K562 (cell line): Measurements from ENCODE around the gene DELE1. TPM values are rescaled to one million over a fixed set of nuclear protein-coding genes. Genes with fewer than 3 reads are reported as not detected.
A peak's percentile ranks its signal among the peaks of the same experiment; 100 is the strongest.

Source experiments
- ATAC-seq: fragments of 200-7000 bp; cut with Tn5 transposase; 3 replicates; pipeline ENCODE4 v1.9.1; 2020; ENCODE audit warnings: moderate library complexity
- BruUV-seq: library from RNA; stranded (reverse); fragments of 400-500 nt; replicated peaks from 2 replicates; lab custom pipeline; 2021; lab: Mats Ljungman, UMichigan
- CTCF ChIA-PET: fragments of 300-600 bp; formaldehyde crosslinking; extraction: SDS; loops from one replicate; lab custom pipeline; 2021; ENCODE audit warnings: low intra/inter-chr PET ratio; lab: Yijun Ruan, JAX
- POLR2A ChIA-PET: fragments of 300-600, 350-650 bp; sonication (Branson Sonifier 250); formaldehyde crosslinking; extraction: SDS; loops from one replicate; lab custom pipeline; 2021; ENCODE audit warnings: antibody characterized with exemption, inconsistent platforms; lab: Yijun Ruan, JAX
- DNase-seq, 4 experiments: peaks; one replicate each; pipeline versions ENCODE4 v3.0.0 to v3.0.0-alpha.2; 2011 to 2018; ENCODE audit warnings: low spot score in 3 of 4, mixed read lengths in 3 of 4; ENCODE audit errors: extremely low read depth in 1 of 4
- FAIRE-seq: peaks from 2 replicates; lab custom pipeline; 2011; peaks lifted over from hg19 to GRCh38; lab: Jason Lieb, UNC
- H2AFZ ChIP-seq: 2 replicates; pipeline ENCODE4 v1.6.0; 2011; ENCODE audit warnings: low read depth, low read length, control low read depth, inconsistent platforms
- H3K27ac ChIP-seq: fragments of 200-600 bp; 3 replicates; pipeline ENCODE4 v1.8.0; 2011; ENCODE audit warnings: low read depth, mild to moderate bottlenecking, control low read depth, inconsistent platforms, low read length, moderate library complexity, mixed read lengths; ENCODE audit errors: extremely low read depth
- H3K27me3 ChIP-seq, 2 experiments: fragments of 300-600 bp in 1 of 2; 2 replicates in 1 of 2; 3 replicates in 1 of 2; pipeline versions ENCODE4 v1.6.0 to v1.8.0; 2011; ENCODE audit warnings: inconsistent platforms in 2 of 2, low read length in 2 of 2, mild to moderate bottlenecking in 1 of 2, mixed read lengths in 1 of 2, moderate library complexity in 1 of 2; ENCODE audit not compliant: control insufficient read depth in 2 of 2, insufficient read depth in 2 of 2
- H3K36me3 ChIP-seq: fragments of 300-600 bp; 3 replicates; pipeline ENCODE4 v1.8.0; 2011; ENCODE audit warnings: mild to moderate bottlenecking, low read length, inconsistent platforms; ENCODE audit not compliant: control insufficient read depth, insufficient read depth
- H3K4me1 ChIP-seq, 2 experiments: fragments of 200-600 bp in 1 of 2; replicated peaks in 1 of 2; 2 replicates in 1 of 2; 3 replicates in 1 of 2; pipeline versions ENCODE4 v1.5.1 to v1.8.0; 2011; ENCODE audit warnings: inconsistent platforms in 2 of 2, low read length in 2 of 2, mild to moderate bottlenecking in 1 of 2, mixed read lengths in 1 of 2, moderate library complexity in 1 of 2; ENCODE audit not compliant: control insufficient read depth in 2 of 2, insufficient read depth in 2 of 2
- H3K4me2 ChIP-seq: 2 replicates; pipeline ENCODE4 v1.6.1; 2011; ENCODE audit warnings: low read length, control low read depth, inconsistent platforms, mixed read lengths; ENCODE audit not compliant: insufficient read depth
- H3K4me3 ChIP-seq: fragments of 200-600 bp; sonication (generic), shearing (Covaris generic); 2 replicates; pipeline ENCODE4 v1.5.1; 2016; ENCODE audit warnings: control low read depth, inconsistent platforms
- H3K79me2 ChIP-seq: fragments of 200-600 bp; 3 replicates; pipeline ENCODE4 v1.8.0; 2011; ENCODE audit warnings: low read length, inconsistent platforms; ENCODE audit not compliant: control insufficient read depth, insufficient read depth
- H3K9ac ChIP-seq, 2 experiments: 2 replicates each; pipeline versions ENCODE4 v1.6.0 to v1.6.1; 2011; ENCODE audit warnings: low read depth in 2 of 2, low read length in 2 of 2, control low read depth in 1 of 2, inconsistent platforms in 1 of 2, mild to moderate bottlenecking in 1 of 2, mixed read lengths in 1 of 2; ENCODE audit not compliant: insufficient read depth in 1 of 2
- H3K9me1 ChIP-seq: one replicate; pipeline ENCODE4 v1.6.0; 2011; ENCODE audit warnings: inconsistent platforms, mild to moderate bottlenecking, low read length, moderate library complexity; ENCODE audit not compliant: control insufficient read depth, insufficient read depth
- H3K9me3 ChIP-seq: replicated peaks from 2 replicates; pipeline ENCODE4 v1.5.1; 2011; ENCODE audit warnings: low read depth, low read length, inconsistent platforms; ENCODE audit not compliant: control insufficient read depth, insufficient read depth
- H4K20me1 ChIP-seq: replicated peaks from 2 replicates; pipeline ENCODE4 v1.6.1; 2011; ENCODE audit warnings: low read length, inconsistent platforms, mixed read lengths; ENCODE audit not compliant: control insufficient read depth, insufficient read depth
- ARHGAP35 ChIP-seq: fragments of 450-650 bp; IDR thresholded peaks from 2 replicates; pipeline ENCODE4 v1.6.1; 2018; ENCODE audit not compliant: partially characterized antibody
- ESRRB ChIP-seq: fragments of 250-450 bp; sonication (Bioruptor Pico); IDR thresholded peaks from 2 replicates; pipeline ENCODE4 v1.5.0; 2020; ENCODE audit warnings: mild to moderate bottlenecking, moderate library complexity, borderline replicate concordance
- FOS ChIP-seq: IDR thresholded peaks from 3 replicates; pipeline ENCODE4 v1.6.1; 2011; ENCODE audit not compliant: insufficient read length; ENCODE audit errors: extremely low read depth
- HDAC3 ChIP-seq: fragments of 450-650 bp; IDR thresholded peaks from 2 replicates; pipeline ENCODE4 v1.6.1; 2018; ENCODE audit warnings: borderline replicate concordance, mild to moderate bottlenecking, moderate library complexity; ENCODE audit not compliant: partially characterized antibody
- NFIX ChIP-seq: fragments of 250-450 bp; sonication (Bioruptor Pico); IDR thresholded peaks from 2 replicates; pipeline ENCODE4 v1.4.0; 2020; ENCODE audit warnings: low read depth, mild to moderate bottlenecking, moderate library complexity
- RCOR1 ChIP-seq, 2 experiments: IDR thresholded peaks; 2 replicates each; pipeline ENCODE4 v1.6.1; 2012; ENCODE audit warnings: low read depth in 2 of 2, low read length in 2 of 2, borderline replicate concordance in 1 of 2, improper control_type of control experiment in 1 of 2
- SLC30A9 ChIP-seq: fragments of 250-450 bp; sonication (Bioruptor Pico); IDR thresholded peaks from 2 replicates; pipeline ENCODE4 v1.8.0; 2022; ENCODE audit warnings: mild to moderate bottlenecking, moderate library complexity
- SMAD2 ChIP-seq: fragments of 150-350 bp; IDR thresholded peaks from 2 replicates; pipeline ENCODE4 v1.6.1; 2014; ENCODE audit warnings: low read depth, mild to moderate bottlenecking, low read length
- TCF15 ChIP-seq: fragments of 250-450 bp; sonication (Bioruptor Pico); IDR thresholded peaks from 2 replicates; pipeline ENCODE4 v1.8.0; 2022; ENCODE audit warnings: moderate library complexity, mild to moderate bottlenecking, inconsistent platforms
- ZBTB34 ChIP-seq: fragments of 250-450 bp; sonication (Bioruptor Pico); IDR thresholded peaks from 2 replicates; pipeline ENCODE4 v1.8.0; 2021; ENCODE audit warnings: mild to moderate bottlenecking, moderate library complexity
- ZBTB43 ChIP-seq: sonication (generic); formaldehyde crosslinking; IDR thresholded peaks from 2 replicates; pipeline ENCODE4 v1.8.0; 2023; ENCODE audit warnings: mild to moderate bottlenecking, missing genetic modification reagents
- ZFP91 ChIP-seq: sonication (generic); formaldehyde crosslinking; IDR thresholded peaks from 2 replicates; pipeline ENCODE4 v1.8.0; 2022; ENCODE audit warnings: mild to moderate bottlenecking, missing genetic modification reagents
- ZHX1 ChIP-seq: fragments of 150-350 bp; conservative IDR thresholded peaks from 2 replicates; pipeline ENCODE4 v1.6.1; 2014; ENCODE audit warnings: low read length
- ZNF778 ChIP-seq: fragments of 450-650 bp; formaldehyde crosslinking; IDR thresholded peaks from 2 replicates; pipeline ENCODE4 v1.4.0; 2020; ENCODE audit warnings: mild to moderate bottlenecking, moderate library complexity
- WGBS: fragments of 100-300 bp; shearing (Covaris generic); methylation state at CpG from one replicate; pipeline ENCODE4 v1.1.6; 2016; ENCODE audit warnings: low coverage, mixed read lengths; ENCODE audit not compliant: insufficient coverage; ENCODE audit errors: missing lambda C conversion rate; 5-methylcytosine and 5-hydroxymethylcytosine counted together
- in situ Hi-C: fragments of 300-500 bp; cut with MboI; formaldehyde crosslinking; loops from 4 replicates; pipeline ENCODE4 v1.15.0; 2018; ENCODE audit warnings: inconsistent platforms, mixed read lengths
- intact Hi-C: fragments of 100-400 bp; cut with micrococcal nuclease; formaldehyde crosslinking; loops from 2 replicates; pipeline ENCODE4 v1.14.2; 2022
- polyA plus RNA-seq, 8 experiments: library from polyadenylated mRNA; depleted of rRNA in 4 of 8; stranded (reverse) in 5 of 8; unstranded in 3 of 8; fragments of >200 nt; fragmentation: Nextera tagmentation in 2 of 8; fragmentation: Illumina TruSeq in 1 of 8; extraction: Ambion mirVana in 2 of 8; extraction: Trizol in 1 of 8; gene quantifications; 2 replicates each; pipeline versions ENCODE4 v1.2.1 to v1.2.3, GENCODE V29; 2011 to 2014; ENCODE audit warnings: inconsistent platforms in 1 of 8, missing spikeins in 1 of 8
- total RNA-seq, 7 experiments: library from RNA; depleted of rRNA in 6 of 7; stranded (reverse); fragments of >200 nt in 6 of 7; fragmentation: Illumina TruSeq in 2 of 7; extraction: Trizol in 2 of 7; gene quantifications; 2 replicates each; pipeline versions ENCODE4 v1.2.1 to v1.2.3, GENCODE V29; 2011 to 2021; ENCODE audit warnings: low replicate concordance in 1 of 7

The DELE1 gene
- total and polyA plus RNA-seq, 9 of the 15 experiments (the other 6 are each of a cell fraction or from before 2014, with no cell fraction given) = 16.6 to 74.4 (median 49.8) TPM

GRCh38 chr5:141913560-141914198 is 10.0 kb upstream of the DELE1 start:
- WGBS = 53% methylated on average over 16 of the region's 16 CpGs
- Histone ChIP-seq H3K27me3 (no peaks in the 10 kb centered on the region), H3K27ac (no peak overlapping the region), H3K9me1 (no peaks in the 10 kb centered on the region), H3K4me1 (peaks cover 9 to 10% of the 10 kb centered on the region in 2 experiments; a peak in 4 of 5 replicates), H4K20me1 (no peaks in the 10 kb centered on the region), H3K4me3 (peak overlapping the region; percentile 22), H3K4me2 (peak overlapping the region; percentile 61), H3K9ac (peak overlapping the region; percentile 29 to 86; a peak in 3 of 4 replicates), H3K9me3 (no peaks in the 10 kb centered on the region; the same call in 1 of the 2 replicates), H2AFZ (peak overlapping the region; percentile 94), H3K79me2 (no peaks in the 10 kb centered on the region), H3K36me3 (no peaks in the 10 kb centered on the region)
- POLR2A ChIA-PET = interaction anchor here (0.6 to 2.6 kb wide), 7 partner anchors 9 to 895 kb away, joined by 3 to 10 read pairs (median 3); partner anchors contain the start of genes DELE1 and RNF14
- peak; percentile 72 for FAIRE-seq
- CTCF ChIA-PET = interaction anchor here (0.6 to 1.7 kb wide), 4 partner anchors 22 to 527 kb away, joined by 3 to 13 read pairs (median 4); no protein-coding TSS in a partner anchor
- no peak for ATAC-seq
- in situ Hi-C loops (no loop called here), intact Hi-C loops (loop anchor here (1.0 kb wide), 1 partner anchor 24 kb away; no protein-coding TSS in a partner anchor)
- no peak for DNase-seq
- no TSS peak for BruUV-seq
- TF ChIP-seq ZBTB34 (no peak), ZHX1 (no peak), ZBTB43 (no peak), HDAC3 (no peak), NFIX (no peak), SLC30A9 (no peak), SMAD2 (no peak), TCF15 (CRISPR knock-in tag) (no peak), ZFP91 (CRISPR knock-in tag) (no peak), ARHGAP35 (no peak), ESRRB (CRISPR knock-in tag) (no peak), RCOR1 (IDR thresholded peaks at IDR 0.05; ENCODE audit: borderline replicate concordance in 1 of 2, low read depth in 2 of 2, low read length in 2 of 2) (no peak), ZNF778 (CRISPR knock-in tag) (no peak), FOS (no peak)
